Cardiac septum (tissue), 1 donor: ENCODE results near the gene PITPNM2. TPM values are rescaled to one million over a fixed set of nuclear protein-coding genes. Genes with fewer than 3 reads are reported as not detected.
"Not testable (repeated sequence)": the region's sequence is repeated elsewhere in the genome, so short reads cannot be mapped to it uniquely, and the experiment has no call there.

ENCODE experiments used
- DNase-seq: peaks from one replicate; pipeline ENCODE4 v3.0.0-alpha.2; 2020; ENCODE audit warnings: low spot score
- intact Hi-C: fragments of 100-400 bp; cut with DNase I; formaldehyde crosslinking; loops from one replicate; pipeline ENCODE4 v1.14.0; 2022
- total RNA-seq: library from RNA; stranded (reverse); fragmentation: NEBNext Ultra II Directional; extraction: Animal tissue kit (Norgen Biotek cat#: 25700); gene quantifications from one replicate; pipeline ENCODE4 v1.2.1, GENCODE V29; 2021
- donor health status: DM: no; HTN: no; CAD: no.

Gene PITPNM2
- total RNA-seq, 1 donor from 2014 or later: 22.2 TPM

DNA sequence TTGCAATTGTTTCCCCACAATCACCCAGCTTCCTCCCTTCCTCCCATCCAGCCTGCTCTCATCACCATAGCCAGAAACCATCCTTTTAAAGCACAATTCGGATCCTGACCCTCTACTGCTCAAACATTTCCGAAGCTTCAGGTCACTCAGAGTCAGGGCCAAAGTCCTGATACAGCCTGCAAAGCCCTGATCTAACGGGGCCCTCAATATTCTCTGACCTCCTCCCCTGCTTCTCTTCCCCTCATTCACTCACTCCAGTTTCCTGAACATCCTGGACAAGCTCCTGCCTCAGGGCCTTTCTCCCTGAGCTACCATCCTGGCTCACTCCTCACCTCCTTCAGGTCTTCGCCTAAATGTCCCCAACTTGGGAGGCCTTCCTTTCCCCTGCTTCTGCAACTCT lies 46.1 kb downstream of the PITPNM2 start:
- no peak for DNase-seq
- intact Hi-C loops: loop anchor here (5.0 kb wide), 1 partner anchor 37 kb away; no protein-coding TSS in a partner anchor

DNA sequence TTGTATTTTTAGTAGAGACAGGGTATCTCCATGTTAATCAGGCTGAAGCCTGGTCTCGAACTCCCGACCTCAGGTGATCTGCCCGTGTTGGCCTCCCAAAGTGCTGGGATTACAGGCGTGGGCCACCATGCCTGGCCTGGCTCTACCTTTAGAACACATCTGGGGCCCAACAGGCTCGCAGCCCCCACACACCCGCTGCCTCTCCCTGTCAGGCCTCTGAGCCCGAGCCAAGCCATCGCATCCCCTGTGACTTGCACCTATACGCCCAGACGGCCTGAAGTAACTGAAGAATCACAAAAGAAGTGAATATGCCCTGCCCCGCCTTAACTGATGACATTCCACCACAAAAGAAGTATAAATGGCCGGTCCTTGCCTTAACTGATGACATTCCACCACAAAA lies 46.8 kb downstream of the PITPNM2 start:
- DNase-seq, intact Hi-C loops: not testable (repeated sequence)

DNA sequence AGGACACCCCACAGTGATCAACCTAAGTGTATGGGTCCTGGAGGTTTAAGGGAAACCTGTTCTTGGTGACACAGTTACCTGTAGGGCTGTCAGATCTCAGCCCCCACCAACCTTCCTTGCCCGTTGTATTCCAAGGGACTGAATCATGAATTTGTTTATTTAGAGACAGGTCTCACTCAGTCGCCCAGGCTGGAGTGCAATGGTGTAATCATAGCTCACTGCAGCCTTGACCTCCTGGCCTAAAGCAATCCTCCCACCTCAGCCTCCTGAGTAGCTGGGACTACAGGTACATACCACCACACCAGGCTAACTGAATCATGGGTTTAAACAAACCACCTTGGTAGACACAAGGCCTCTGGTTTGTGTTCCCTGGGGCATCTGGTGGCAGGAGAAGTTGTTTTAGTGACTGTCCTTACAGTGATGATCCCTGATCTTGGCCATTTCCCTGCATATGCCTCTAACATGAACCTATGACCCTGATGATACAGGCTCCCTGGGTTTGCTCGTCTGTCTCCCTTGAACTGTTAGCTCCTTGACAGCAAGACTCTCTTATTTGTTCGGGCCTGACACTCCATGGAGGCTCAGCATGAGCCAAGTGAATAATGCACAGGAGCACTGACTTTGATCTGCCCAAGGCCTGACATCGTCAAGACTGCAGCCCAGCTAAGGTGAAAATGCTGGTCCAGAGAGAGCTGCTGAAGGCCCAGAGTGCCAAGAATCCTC lies 47.9 kb downstream of the PITPNM2 start:
- no peak for DNase-seq
- intact Hi-C loops: no loop called here

DNA sequence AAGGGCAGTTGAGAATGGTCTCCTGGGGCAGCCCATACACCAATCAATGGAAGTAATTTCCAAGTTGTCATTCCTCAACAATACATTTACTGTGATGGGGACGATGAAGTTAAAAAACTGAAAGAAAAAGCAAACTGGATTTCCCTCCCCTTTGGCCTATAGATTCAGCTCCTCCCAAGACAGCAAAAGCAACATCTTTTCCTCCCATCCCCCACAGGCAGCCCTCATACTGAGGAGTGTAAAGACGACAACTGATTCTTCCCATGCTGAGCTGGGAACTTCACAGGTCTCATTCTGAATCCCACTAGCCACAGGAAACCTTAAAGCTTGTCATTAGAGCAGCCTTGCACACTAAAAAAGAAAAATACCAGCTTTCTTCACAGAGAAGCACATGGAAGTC lies 48.5 kb downstream of the PITPNM2 start:
- intact Hi-C loops: no loop called here
- DNase-seq: no peak

DNA sequence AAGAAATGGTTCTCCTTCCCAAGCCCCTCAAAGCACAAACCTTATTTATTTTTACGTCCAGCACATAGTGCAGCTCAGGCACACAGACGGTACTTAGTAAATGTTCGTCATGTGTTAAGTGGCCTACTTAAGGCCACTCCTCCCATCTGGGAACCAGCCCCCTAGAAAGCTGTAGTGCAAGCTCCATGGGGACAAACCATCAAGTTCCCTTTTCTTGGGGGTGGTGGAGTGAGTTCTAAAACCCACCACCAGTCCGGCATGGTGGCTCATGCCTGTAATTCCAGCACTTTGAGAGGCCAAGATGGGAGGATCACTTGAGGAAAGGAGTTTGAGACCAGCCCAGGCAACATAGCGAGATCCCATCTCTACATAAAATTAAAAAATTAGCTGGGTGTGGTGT lies 49.4 kb downstream of the PITPNM2 start:
- no peak for DNase-seq
- intact Hi-C loops: no loop called here

Other genes with a start within 250 kb of the PITPNM2 start
- 7.2 TPM for gene ABCB9, start 184.6 kb downstream of the PITPNM2 start, total RNA-seq
- 10.6 TPM for gene OGFOD2, start 175.8 kb downstream of the PITPNM2 start, total RNA-seq
- gene ARL6IP4, start 170.4 kb downstream of the PITPNM2 start, total RNA-seq: 139 TPM
- gene MPHOSPH9, start 82.1 kb upstream of the PITPNM2 start, total RNA-seq: 22.0 TPM
- gene MTRFR, start 82.3 kb upstream of the PITPNM2 start, total RNA-seq: 7.8 TPM
- 82.3 TPM for gene CDK2AP1, start 120.8 kb upstream of the PITPNM2 start, total RNA-seq
- gene SBNO1, start 213.8 kb upstream of the PITPNM2 start, total RNA-seq: 25.3 TPM
- 36.4 TPM for gene KMT5A, start 233.0 kb upstream of the PITPNM2 start, total RNA-seq